ENCODE measurements around the gene RAB9A.

DNA sequence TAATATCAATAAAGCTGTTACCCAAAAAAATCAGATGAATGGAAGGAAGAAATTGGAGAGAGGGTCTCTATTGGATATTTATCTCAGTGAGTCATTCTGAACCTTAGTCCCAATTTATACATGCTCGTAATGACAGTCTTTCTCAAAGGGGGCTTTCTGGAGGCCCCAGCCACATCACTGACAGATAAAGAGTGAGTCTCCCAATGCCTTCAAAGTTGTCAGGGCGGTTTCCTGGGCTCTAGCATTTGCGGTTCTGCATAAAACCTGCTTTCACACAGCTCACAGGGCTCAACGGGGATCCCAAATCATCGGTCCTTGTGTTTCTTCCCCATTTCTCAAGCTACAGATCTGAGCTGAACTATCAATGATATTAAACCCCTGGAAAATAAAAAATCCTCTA lies 18.7 kb upstream of the RAB9A start:
- TF ChIP-seq POLR2A (IDR thresholded peaks at IDR 0.05; ENCODE audit: low read depth, low read length) (no peak), POLR2AphosphoS5 (IDR thresholded peaks at IDR 0.05; ENCODE audit: insufficient read depth, low read depth, low read length) (no peak), EZH2 (IDR thresholded peaks at IDR 0.05; ENCODE audit: borderline replicate concordance, low read depth, low read length, severe bottlenecking) (no peak), GATA2 (IDR thresholded peaks at IDR 0.05; ENCODE audit: insufficient read depth, insufficient read length, low read depth, low read length) (no peak), MYC (IDR thresholded peaks at IDR 0.05; ENCODE audit: low read depth, low read length) (no peak), JUN (IDR thresholded peaks at IDR 0.05; ENCODE audit: borderline replicate concordance, insufficient read depth, insufficient read length, low read depth) (no peak), FOS (IDR thresholded peaks at IDR 0.05; ENCODE audit: borderline replicate concordance, insufficient read depth, low read length) (no peak)
- TF ChIP-seq, protein P1, sequence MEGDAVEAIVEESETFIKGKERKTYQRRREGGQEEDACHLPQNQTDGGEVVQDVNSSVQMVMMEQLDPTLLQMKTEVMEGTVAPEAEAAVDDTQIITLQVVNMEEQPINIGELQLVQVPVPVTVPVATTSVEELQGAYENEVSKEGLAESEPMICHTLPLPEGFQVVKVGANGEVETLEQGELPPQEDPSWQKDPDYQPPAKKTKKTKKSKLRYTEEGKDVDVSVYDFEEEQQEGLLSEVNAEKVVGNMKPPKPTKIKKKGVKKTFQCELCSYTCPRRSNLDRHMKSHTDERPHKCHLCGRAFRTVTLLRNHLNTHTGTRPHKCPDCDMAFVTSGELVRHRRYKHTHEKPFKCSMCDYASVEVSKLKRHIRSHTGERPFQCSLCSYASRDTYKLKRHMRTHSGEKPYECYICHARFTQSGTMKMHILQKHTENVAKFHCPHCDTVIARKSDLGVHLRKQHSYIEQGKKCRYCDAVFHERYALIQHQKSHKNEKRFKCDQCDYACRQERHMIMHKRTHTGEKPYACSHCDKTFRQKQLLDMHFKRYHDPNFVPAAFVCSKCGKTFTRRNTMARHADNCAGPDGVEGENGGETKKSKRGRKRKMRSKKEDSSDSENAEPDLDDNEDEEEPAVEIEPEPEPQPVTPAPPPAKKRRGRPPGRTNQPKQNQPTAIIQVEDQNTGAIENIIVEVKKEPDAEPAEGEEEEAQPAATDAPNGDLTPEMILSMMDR (IDR thresholded peaks at IDR 0.05; ENCODE audit: extremely low read depth in 1 of 2, insufficient read depth in 1 of 2, low read depth in 1 of 2, low read length in 2 of 2), result no peak
- TF ChIP-seq, protein P2, sequence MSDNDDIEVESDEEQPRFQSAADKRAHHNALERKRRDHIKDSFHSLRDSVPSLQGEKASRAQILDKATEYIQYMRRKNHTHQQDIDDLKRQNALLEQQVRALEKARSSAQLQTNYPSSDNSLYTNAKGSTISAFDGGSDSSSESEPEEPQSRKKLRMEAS (IDR thresholded peaks at IDR 0.05; ENCODE audit: insufficient read depth, insufficient read length), result no peak
